Caki2 (cell line): ENCODE measurements around the gene PPP2R3C. TPM values are rescaled to one million over a fixed set of nuclear protein-coding genes. Genes with fewer than 3 reads are reported as not detected.
"Not testable (repeated sequence)": the region's sequence is repeated elsewhere in the genome, so short reads cannot be mapped to it uniquely, and the experiment has no call there.

Source experiments
- DNase-seq: peaks from one replicate; pipeline ENCODE4 v3.0.0-alpha.2; 2015; ENCODE audit warnings: low read depth
- in situ Hi-C: cut with HindIII; loops from 2 replicates; pipeline ENCODE4 v1.10.0; 2016; ENCODE audit warnings: low sequenced_read_pairs, low pct_unique_long_range_greater_than_20kb, mixed read lengths
- total RNA-seq: library from RNA; depleted of rRNA; stranded (reverse); fragments of >200 nt; shearing (Covaris generic); gene quantifications from 2 replicates; pipeline ENCODE4 v1.2.3, GENCODE V29; 2014; ENCODE audit warnings: low replicate concordance

PPP2R3C gene
- total RNA-seq, 1 experiment from 2014 or later = 10.5 TPM

GRCh38 chr14:35079742-35080141 lies 42.0 kb downstream of the PPP2R3C start:
- DNase-seq = no peak

GRCh38 chr14:35078082-35078481 lies 43.7 kb downstream of the PPP2R3C start:
- DNase-seq = no peak
- in situ Hi-C loops = no loop called here

More at GRCh38 chr14:35079742-35080141, 42.0 kb downstream of the PPP2R3C start:
- in situ Hi-C loops = no loop called here

GRCh38 chr14:35073486-35073885 lies 48.3 kb downstream of the PPP2R3C start:
- in situ Hi-C loops = no loop called here

GRCh38 chr14:35072226-35072625 lies 49.6 kb downstream of the PPP2R3C start:
- in situ Hi-C loops = no loop called here
- no peak for DNase-seq

More at GRCh38 chr14:35073486-35073885, 48.3 kb downstream of the PPP2R3C start:
- no peak for DNase-seq

- DNase-seq = no peak
- in situ Hi-C loops = no loop called here
Observed at GRCh38 chr14:35068238-35069012, 53.4 kb downstream of the PPP2R3C start.

- DNase-seq = not testable (repeated sequence)
Observed at GRCh38 chr14:35065731-35066130, 56.1 kb downstream of the PPP2R3C start.

GRCh38 chr14:35061113-35061791 lies 60.5 kb downstream of the PPP2R3C start:
- DNase-seq, in situ Hi-C loops: not testable (repeated sequence)

More at GRCh38 chr14:35065731-35066130, 56.1 kb downstream of the PPP2R3C start:
- in situ Hi-C loops = not testable (repeated sequence)

- DNase-seq = no peak
- in situ Hi-C loops = no loop called here
Observed at GRCh38 chr14:35052637-35053036, 69.2 kb downstream of the PPP2R3C start.

GRCh38 chr14:35051796-35052195 lies 70.0 kb downstream of the PPP2R3C start:
- in situ Hi-C loops = no loop called here
- peak; percentile 58 for DNase-seq

GRCh38 chr14:35050652-35051051 lies 71.1 kb downstream of the PPP2R3C start:
- in situ Hi-C loops = no loop called here
- peak; percentile 65 for DNase-seq

- in situ Hi-C loops = no loop called here
- DNase-seq = no peak
Observed at GRCh38 chr14:35047976-35048513, 73.7 kb downstream of the PPP2R3C start.

GRCh38 chr14:35046751-35047536 lies 74.8 kb downstream of the PPP2R3C start:
- in situ Hi-C loops = no loop called here
- DNase-seq = no peak

GRCh38 chr14:35046048-35046750 lies 75.6 kb downstream of the PPP2R3C start, which contains the start of gene FAM177A1:
TSS of gene FAM177A1 (plus strand) at chr14:35046272. CDS start at chr14:35046464, 192 bp downstream.
- DNase-seq = peak; percentile 94
- in situ Hi-C loops = no loop called here

- in situ Hi-C loops = no loop called here
- DNase-seq = no peak
Observed at GRCh38 chr14:35045798-35046047, 76.1 kb downstream of the PPP2R3C start.

GRCh38 chr14:35044939-35045797 lies 76.6 kb downstream of the PPP2R3C start:
- in situ Hi-C loops = no loop called here
- DNase-seq = no peak

GRCh38 chr14:35043046-35043445 lies 78.7 kb downstream of the PPP2R3C start:
- in situ Hi-C loops = no loop called here
- DNase-seq = no peak

- in situ Hi-C loops = no loop called here
- DNase-seq = no peak
Observed at GRCh38 chr14:35042632-35043031, 79.2 kb downstream of the PPP2R3C start.
